Upper lobe of left lung (tissue), 6 donors: ENCODE measurements around the gene ADD1. TPM values are rescaled to one million over a fixed set of nuclear protein-coding genes. Genes with fewer than 3 reads are reported as not detected.
"Not testable (repeated sequence)": the region's sequence is repeated elsewhere in the genome, so short reads cannot be mapped to it uniquely, and the experiment has no call there.

Experiments
- ATAC-seq, 2 donors: fragments of 200-7000 bp; cut with Tn5 transposase; one replicate each; pipeline ENCODE4 v1.9.1; 2022; ENCODE audit warnings: mild to moderate bottlenecking in 2 of 2, moderate library complexity in 2 of 2; ENCODE audit not compliant: low FRiP score in 2 of 2
- DNase-seq, 2 donors: peaks; one replicate each; pipeline ENCODE4 v3.0.0-alpha.2; 2019 to 2020
- H3K27ac ChIP-seq, 4 donors: fragments of 200-600 bp; sonication (generic); one replicate each; pipeline ENCODE4 v1.5.1; 2016 to 2019
- H3K27me3 ChIP-seq, 4 donors: fragments of 200-600 bp; sonication (generic); one replicate each; pipeline ENCODE4 v1.5.1; 2017 to 2019
- H3K36me3 ChIP-seq, 4 donors: fragments of 200-600 bp; sonication (generic); one replicate each; pipeline ENCODE4 v1.5.1; 2016 to 2019
- H3K4me1 ChIP-seq, 4 donors: fragments of 200-600 bp; sonication (generic); one replicate each; pipeline ENCODE4 v1.5.1; 2018 to 2019
- H3K4me3 ChIP-seq, 4 donors: fragments of 200-600 bp; sonication (generic); one replicate each; pipeline ENCODE4 v1.5.1; 2017 to 2019; ENCODE audit warnings: mild to moderate bottlenecking in 2 of 4, moderate library complexity in 1 of 4
- H3K9me3 ChIP-seq, 4 donors: fragments of 200-600 bp; sonication (generic); one replicate each; pipeline ENCODE4 v1.5.1; 2018 to 2019
- EP300 ChIP-seq, 4 donors: sonication (generic); formaldehyde crosslinking; IDR thresholded peaks; one replicate each; pipeline ENCODE4 v1.5.1; 2017; ENCODE audit warnings: antibody characterized with exemption in 4 of 4, control low read depth in 2 of 4
- POLR2A ChIP-seq, 4 donors: fragments of 450-650 bp; IDR thresholded peaks; one replicate each; pipeline ENCODE4 v1.5.1; 2016 to 2017; ENCODE audit warnings: antibody characterized with exemption in 4 of 4, mild to moderate bottlenecking in 2 of 4
- POLR2AphosphoS5 ChIP-seq, 2 donors: sonication (generic); formaldehyde crosslinking; IDR thresholded peaks; one replicate each; pipeline ENCODE4 v1.5.1; 2017; ENCODE audit warnings: antibody characterized with exemption in 2 of 2
- WGBS, 2 donors: methylation state at CpG; one replicate each; pipeline ENCODE4 v1.1.5; 2017 to 2018; 5-methylcytosine and 5-hydroxymethylcytosine counted together
- total RNA-seq, 6 donors: library from RNA; depleted of rRNA in 4 of 6; stranded (reverse); fragments of >200 nt in 4 of 6; gene quantifications; one replicate each; pipeline versions ENCODE4 v1.1.0 to v1.2.1, GENCODE V29; 2016 to 2021
- TF ChIP-seq, protein P1 (sequence below), 6 experiments: fragments of 450-650 bp in 4 of 6; fragments of 200-600 bp in 2 of 6; sonication (generic) in 2 of 6; IDR thresholded peaks; one replicate each; pipeline ENCODE4 v1.5.1; 2016 to 2019; ENCODE audit warnings: antibody characterized with exemption in 6 of 6
- donor health status: DM: no; HTN: no; CAD: no; lungs with moderate emphysema.
- donor health status: DM: no; HTN: yes; CAD: no; lungs with severe emphysema.

Gene ADD1
- total RNA-seq, 6 donors from 2014 or later = 184 to 651 (median 290) TPM

DNA sequence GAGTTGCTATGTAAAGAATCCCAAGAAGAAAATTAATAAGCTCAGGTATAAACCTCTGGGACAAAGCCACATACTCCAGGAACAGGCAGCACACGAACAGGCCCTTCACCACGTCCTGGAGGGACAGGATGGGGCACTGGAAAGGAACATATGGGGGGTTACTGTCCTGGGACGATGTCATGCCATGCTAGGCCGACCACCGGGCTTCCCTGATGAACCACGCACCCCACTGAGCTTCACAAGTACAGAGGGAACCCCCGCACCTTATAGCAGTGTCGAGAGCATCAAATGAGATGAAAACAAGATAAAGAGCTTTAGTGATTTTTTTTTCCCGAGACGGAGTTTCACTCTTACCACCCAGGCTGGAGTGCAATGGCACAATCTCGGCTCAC, 100.4 kb downstream of the ADD1 start:
- 87 to 90% methylated on average over 11 of the region's 11 CpGs for WGBS, 2 donors
- peaks cover 0 to 3% (median 0%) of the 10 kb centered on the region in 4 donors for H3K4me1 ChIP-seq
- ATAC-seq = no peak
- TF ChIP-seq, protein P1, sequence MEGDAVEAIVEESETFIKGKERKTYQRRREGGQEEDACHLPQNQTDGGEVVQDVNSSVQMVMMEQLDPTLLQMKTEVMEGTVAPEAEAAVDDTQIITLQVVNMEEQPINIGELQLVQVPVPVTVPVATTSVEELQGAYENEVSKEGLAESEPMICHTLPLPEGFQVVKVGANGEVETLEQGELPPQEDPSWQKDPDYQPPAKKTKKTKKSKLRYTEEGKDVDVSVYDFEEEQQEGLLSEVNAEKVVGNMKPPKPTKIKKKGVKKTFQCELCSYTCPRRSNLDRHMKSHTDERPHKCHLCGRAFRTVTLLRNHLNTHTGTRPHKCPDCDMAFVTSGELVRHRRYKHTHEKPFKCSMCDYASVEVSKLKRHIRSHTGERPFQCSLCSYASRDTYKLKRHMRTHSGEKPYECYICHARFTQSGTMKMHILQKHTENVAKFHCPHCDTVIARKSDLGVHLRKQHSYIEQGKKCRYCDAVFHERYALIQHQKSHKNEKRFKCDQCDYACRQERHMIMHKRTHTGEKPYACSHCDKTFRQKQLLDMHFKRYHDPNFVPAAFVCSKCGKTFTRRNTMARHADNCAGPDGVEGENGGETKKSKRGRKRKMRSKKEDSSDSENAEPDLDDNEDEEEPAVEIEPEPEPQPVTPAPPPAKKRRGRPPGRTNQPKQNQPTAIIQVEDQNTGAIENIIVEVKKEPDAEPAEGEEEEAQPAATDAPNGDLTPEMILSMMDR (IDR thresholded peaks at IDR 0.05) = no peak
- TF ChIP-seq EP300 (IDR thresholded peaks at IDR 0.05) (no peak), POLR2A (IDR thresholded peaks at IDR 0.05) (no peak), POLR2AphosphoS5 (IDR thresholded peaks at IDR 0.05) (no peak)
- no peak overlapping the region for H3K4me3 ChIP-seq
- no peak for DNase-seq
- peaks cover 29 to 98% (median 79%) of the 10 kb centered on the region in 4 donors for H3K36me3 ChIP-seq
- H3K27ac ChIP-seq = no peak overlapping the region
- no peaks in the 10 kb centered on the region for H3K27me3 ChIP-seq
- H3K9me3 ChIP-seq = no peaks in the 10 kb centered on the region

DNA sequence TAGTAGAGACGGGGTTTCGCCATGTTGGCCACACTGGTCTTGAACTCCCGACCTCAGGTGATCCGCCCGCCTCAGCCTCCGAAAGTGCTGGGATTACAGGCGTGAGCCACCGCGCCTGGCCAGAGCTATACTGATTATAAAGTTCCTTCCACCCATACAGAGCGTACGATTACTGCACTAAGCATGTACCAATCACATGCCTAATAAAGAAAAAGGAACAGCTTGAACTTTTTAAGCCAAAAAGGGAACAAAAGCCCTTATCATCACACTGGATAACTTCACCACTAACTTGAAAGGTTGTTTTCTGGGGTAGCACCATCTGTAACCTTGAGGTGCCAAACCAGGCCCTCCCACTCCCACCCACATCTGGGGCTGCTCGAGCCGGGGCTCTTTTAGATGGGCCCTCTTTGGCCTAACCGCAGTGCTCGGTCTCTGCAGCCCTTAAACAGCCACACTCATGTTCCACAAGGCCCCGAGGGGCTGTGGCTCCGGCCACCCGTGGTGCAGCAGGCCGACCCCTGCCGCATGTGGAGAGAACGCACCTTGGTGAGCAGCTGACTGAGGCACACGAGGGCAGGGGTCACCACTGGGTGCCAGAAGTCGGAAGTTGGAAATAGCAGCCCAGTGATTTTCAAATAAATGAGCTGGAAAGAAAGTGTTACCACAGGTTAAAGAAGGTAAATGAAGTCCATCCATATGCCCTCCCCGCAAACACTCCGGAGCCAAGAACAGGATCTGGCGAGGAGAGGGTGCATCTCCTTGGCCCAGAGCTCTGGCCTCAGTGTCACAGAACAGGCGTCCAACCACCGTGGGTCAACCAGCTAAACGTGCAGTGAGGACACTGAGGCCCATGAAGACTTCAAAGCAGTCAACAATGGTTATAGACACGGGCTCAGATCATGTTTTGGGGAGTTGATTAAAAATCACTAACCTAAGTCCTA, 101.2 kb downstream of the ADD1 start:
- Histone ChIP-seq H3K4me1 (peaks cover 0 to 3% (median 0%) of the 10 kb centered on the region in 4 donors), H3K27me3 (no peaks in the 10 kb centered on the region), H3K4me3 (no peak overlapping the region), H3K9me3 (no peaks in the 10 kb centered on the region), H3K27ac (no peak overlapping the region), H3K36me3 (peaks cover 26 to 98% (median 79%) of the 10 kb centered on the region in 4 donors)
- no peak for TF ChIP-seq EP300 (IDR thresholded peaks at IDR 0.05)
- no peak for TF ChIP-seq POLR2A (IDR thresholded peaks at IDR 0.05)
- TF ChIP-seq, protein P1 (IDR thresholded peaks at IDR 0.05) = no peak
- no peak for TF ChIP-seq POLR2AphosphoS5 (IDR thresholded peaks at IDR 0.05)
- no peak for ATAC-seq
- no peak for DNase-seq
- WGBS, 2 donors = 87 to 90% methylated on average over 30 of the region's 30 CpGs

DNA sequence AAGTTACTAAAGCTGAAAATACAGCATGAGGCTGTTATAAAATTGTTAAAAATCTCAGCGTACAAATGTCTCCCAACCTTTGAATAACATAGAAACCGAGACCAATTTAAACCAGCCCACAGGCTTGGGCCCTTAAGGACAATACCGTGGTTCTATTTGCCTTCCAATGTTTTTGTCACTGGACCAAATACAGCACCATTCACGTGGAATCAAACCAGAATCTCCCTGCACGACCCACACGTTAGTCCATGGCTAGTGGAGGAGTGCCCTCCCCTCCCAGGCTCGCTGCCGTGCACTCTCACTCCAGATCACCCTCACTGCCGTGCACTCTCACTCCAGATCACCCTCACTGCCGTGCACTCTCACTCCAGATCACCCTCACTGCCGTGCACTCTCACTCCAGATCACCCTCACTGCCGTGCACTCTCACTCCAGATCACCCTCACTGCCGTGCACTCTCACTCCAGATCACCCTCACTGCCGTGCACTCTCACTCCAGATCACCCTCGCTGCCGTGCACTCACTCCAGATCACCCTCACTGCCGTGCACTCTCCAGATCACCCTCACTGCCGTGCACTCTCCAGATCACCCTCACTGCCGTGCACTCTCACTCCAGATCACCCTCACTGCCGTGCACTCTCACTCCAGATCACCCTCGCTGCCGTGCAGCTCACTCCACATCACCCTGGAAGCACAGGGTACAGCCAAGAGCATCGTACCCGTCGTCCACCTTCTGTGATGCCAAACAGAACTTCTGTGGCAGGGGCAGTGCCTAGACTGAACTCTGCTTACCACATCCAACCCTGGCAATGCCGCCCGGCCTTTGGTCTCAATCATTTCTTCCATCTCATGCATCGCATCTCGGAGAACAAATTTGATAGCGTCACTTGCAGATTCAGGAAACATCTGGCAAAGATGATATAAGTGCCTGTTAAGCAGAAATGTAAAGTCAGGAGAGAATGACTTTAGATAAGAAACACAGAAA, 102.3 kb downstream of the ADD1 start:
- ATAC-seq, DNase-seq, H3K4me1 ChIP-seq, H3K27ac ChIP-seq, H3K9me3 ChIP-seq, H3K4me3 ChIP-seq, H3K27me3 ChIP-seq: not testable (repeated sequence)
- peaks cover 26 to 98% (median 79%) of the 10 kb centered on the region in 4 donors for H3K36me3 ChIP-seq
- WGBS, 2 donors = 92 to 95% methylated on average over 23 to 27 of the region's 30 CpGs

DNA sequence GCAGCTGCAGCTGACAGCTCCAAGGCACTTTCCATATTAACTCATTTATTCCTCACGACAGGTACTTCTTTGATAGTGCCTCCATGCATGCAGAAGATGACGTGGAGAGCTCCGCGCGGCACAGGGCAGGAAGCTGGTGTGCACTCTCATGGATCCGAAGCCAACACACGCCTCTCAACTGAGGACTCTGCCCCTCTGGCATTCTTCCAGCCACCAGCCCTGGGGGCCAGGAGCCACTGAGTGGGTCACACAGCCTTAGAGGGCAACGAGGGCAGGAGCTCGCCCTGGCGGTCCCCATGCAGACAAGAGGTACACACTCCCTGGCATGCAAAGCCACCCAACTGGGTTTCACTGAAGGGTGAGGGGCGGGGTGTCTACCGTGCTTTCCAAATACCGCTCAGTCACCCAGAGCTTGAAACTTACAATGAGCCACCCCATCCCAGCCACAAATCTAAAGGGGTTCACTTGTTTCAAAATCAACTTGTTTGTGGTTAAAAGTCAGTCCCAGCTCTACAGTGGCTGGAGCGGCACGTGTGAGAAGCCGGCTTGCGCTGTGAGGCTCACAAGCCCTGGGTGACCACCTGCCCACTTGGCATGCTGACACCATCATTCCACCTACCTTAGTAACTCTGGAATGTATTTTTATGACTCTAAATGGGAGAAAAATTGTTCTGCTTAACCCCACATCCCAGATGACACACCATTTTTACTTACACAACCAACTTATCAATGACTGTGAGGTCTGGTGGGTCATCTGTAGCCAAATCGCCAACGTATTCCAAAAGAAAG, 103.4 kb downstream of the ADD1 start:
- WGBS, 2 donors = 95 to 96% methylated on average over 13 to 19 of the region's 19 CpGs
- no peaks in the 10 kb centered on the region for H3K27me3 ChIP-seq
- peaks cover 29 to 98% (median 80%) of the 10 kb centered on the region in 4 donors for H3K36me3 ChIP-seq
- no peak overlapping the region for H3K4me3 ChIP-seq
- no peak overlapping the region for H3K27ac ChIP-seq
- H3K9me3 ChIP-seq = no peaks in the 10 kb centered on the region
- TF ChIP-seq POLR2A (IDR thresholded peaks at IDR 0.05) (no peak), POLR2AphosphoS5 (IDR thresholded peaks at IDR 0.05) (no peak), EP300 (IDR thresholded peaks at IDR 0.05) (no peak)
- TF ChIP-seq, protein P1 (IDR thresholded peaks at IDR 0.05) = no peak
- no peaks in the 10 kb centered on the region for H3K4me1 ChIP-seq
- DNase-seq (no peak), ATAC-seq (no peak)
